ENCODE data around the gene NFIC.

DNA sequence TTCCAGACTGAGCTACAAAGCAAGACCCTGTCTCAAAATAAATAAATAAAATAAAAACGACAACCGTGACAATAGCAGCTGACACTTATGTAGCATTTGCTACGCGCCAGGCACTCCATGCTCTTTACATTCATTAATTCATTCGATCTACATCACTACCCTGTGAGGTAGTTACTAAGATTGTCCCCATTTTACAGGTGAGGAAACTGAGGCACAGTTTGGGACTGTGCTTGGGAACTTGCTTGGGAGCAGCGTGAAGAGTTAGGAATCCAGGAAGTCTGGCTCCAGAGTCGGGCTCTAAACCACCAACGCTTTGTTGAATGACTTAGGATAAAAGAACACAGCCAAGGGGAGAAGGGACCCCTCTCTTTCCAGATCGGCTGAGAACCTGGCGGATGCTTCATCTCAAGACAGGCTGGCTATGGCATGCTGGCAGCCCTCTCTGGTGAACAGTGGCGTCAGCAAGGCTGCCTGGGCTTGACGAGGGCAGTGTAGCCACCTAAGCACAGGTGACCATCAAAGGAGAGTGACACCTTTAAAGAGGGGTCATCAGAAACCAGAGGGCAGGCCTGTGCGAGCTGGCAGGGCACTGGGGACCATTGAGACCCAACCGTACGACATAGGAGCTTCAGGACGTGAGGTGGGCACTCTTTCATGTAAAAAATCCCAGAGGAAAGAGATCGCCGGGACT is 133.5 kb downstream of the NFIC start:
- no peak for TF ChIP-seq CTCF (IDR thresholded peaks at IDR 0.05)
- no peak for TF ChIP-seq POLR2AphosphoS5 (IDR thresholded peaks at IDR 0.05)
- TF ChIP-seq POLR2A (IDR thresholded peaks at IDR 0.05; ENCODE audit: low read depth): no peak
